ENCODE measurements around the gene ABCC3.

ABCC3 gene

DNA sequence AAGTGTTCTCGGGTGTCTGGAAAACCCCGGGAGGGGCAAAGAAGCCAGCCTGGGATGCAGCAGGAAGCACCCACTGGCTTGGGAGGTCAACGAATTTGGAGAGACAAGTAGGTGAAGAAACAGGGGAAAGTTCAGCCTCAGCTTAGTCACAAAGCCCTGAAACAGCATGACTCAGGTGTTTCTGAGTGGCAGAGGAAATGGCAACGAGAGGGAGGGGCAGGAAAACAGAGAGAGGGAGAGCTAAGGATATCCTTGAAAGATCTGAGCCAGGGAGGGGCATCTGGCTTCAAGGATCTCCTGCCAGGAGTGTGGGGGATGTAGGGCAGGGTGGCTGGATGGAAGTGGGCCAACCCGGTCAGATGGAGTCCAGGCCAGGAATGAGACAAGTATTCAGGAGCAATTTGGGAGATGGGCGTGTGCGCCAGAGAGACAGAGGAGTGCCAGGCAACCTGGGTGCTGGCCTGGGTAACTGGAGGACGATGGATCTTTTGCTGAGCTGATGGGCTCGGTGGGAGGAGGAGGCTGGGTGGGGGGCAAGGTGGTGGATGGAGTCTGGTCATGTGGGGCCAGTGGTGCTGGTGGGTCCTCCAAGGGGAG is 27.2 kb downstream of the ABCC3 start:
- peak; percentile 72 to 85 for DNase-seq (ENCODE audit: low read depth in 1 of 2, low spot score in 1 of 2)
- in situ Hi-C loops (cut with HindIII; ENCODE audit: low pct_unique_long_range_greater_than_20kb, low sequenced_read_pairs): no loop called here
- no peak for TF ChIP-seq JUND (IDR thresholded peaks at IDR 0.05; ENCODE audit: low read depth)

DNA sequence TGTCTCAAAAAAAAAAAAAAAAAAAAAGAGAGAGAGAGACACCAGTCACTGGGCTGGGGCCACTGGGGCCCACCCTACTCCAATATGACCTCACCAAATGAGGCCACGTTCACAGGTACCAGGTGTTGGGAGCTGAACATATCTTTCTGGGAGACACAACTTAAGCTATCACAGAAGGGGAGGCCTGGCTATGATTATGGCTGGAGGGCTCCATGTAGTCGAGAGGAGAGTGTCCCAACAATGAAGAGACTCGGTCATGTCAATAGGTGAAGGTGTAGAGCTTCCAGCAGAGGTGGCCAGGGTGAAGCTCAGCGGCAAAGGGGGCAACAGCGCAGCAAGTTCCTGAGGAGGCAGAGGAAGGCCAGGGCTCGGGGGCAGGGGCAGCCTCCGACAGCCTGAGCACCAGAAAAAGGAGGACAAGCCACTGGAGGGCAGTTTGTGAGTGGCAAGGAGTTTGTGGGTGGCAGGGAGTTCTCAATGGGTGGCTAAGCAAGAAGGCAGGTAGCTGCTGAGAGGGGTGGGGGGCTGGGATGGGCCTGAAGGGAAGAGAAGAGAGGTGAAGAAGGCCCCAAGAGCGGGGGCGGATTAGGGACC is 28.0 kb downstream of the ABCC3 start:
- DNase-seq (ENCODE audit: low read depth in 1 of 2, low spot score in 1 of 2): no peak
- TF ChIP-seq JUND (IDR thresholded peaks at IDR 0.05; ENCODE audit: low read depth): no peak
- in situ Hi-C loops (cut with HindIII; ENCODE audit: low pct_unique_long_range_greater_than_20kb, low sequenced_read_pairs): no loop called here

DNA sequence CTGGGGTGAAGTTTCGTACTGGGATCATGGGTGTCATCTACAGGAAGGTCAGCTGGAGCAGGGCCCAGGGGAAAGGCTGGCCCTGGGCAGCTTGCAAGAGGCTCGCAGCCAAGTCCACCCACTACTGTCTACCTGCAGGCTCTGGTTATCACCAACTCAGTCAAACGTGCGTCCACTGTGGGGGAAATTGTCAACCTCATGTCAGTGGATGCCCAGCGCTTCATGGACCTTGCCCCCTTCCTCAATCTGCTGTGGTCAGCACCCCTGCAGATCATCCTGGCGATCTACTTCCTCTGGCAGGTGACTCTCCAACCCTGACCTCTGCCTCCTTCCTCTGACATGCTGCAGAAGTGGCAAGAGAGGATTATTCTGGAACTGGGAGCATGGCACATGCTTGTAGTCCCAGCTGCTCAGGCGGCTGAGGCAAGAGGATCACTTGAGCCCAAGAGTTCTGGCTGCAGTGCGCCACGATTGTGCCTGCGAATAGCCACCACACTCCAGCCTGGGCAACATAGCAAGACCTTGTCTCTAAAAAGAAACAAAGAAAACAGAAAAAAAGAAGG is 29.2 kb downstream of the ABCC3 start:
- in situ Hi-C loops (cut with HindIII; ENCODE audit: low pct_unique_long_range_greater_than_20kb, low sequenced_read_pairs): no loop called here
- no peak for TF ChIP-seq JUND (IDR thresholded peaks at IDR 0.05; ENCODE audit: low read depth)
- no peak for DNase-seq (ENCODE audit: low read depth in 1 of 2, low spot score in 1 of 2)

DNA sequence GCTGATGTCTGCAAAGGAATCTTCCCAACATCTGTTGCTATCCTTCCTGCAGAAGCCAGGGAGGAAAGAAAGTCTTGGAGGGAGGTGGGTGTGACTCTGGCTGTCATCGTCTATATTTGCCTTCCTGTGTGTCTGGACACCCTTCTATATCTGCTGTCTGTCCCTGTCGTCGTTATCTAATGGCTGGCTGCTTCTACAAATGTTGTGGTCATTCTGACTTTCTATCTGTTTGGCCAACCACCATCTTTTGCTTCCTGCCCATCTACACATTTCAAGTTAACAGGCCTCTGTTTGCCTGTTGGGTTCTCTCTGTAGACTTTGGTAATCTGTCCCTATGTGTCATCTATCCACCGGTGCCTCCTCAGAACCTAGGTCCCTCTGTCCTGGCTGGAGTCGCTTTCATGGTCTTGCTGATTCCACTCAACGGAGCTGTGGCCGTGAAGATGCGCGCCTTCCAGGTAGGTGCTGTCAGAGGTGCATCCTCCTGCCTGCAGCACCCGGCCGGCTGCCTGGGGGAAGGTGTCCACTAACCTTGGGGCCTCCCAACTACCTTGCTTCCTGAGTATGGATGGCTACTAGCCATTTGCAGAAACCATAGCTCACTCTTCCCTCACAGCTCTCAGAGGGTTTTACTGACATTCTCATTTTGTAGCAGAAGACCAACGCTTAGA is 30.2 kb downstream of the ABCC3 start:
- in situ Hi-C loops (cut with HindIII; ENCODE audit: low pct_unique_long_range_greater_than_20kb, low sequenced_read_pairs): no loop called here
- TF ChIP-seq JUND (IDR thresholded peaks at IDR 0.05; ENCODE audit: low read depth): no peak
- no peak for DNase-seq (ENCODE audit: low read depth in 1 of 2, low spot score in 1 of 2)

DNA sequence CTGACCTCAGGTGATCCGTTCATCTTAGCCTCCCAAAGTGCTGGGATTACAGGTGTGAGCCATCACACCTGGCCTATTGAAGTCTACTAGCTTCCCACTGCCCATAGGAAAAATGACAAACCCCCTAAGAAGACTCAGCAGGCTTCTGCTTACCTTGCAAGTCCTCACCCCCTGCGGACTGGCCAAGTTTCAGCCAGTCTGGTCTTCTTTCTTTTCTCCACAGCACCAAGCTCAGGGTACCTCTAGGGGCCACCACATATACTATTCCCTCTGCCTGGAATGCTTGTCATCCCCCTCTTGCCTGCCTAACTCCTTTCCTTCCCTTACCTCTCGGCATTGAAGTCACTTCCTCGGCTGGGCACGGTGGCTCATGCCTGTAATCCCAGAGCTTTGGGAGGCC is 31.2 kb downstream of the ABCC3 start:
- in situ Hi-C loops (cut with HindIII; ENCODE audit: low pct_unique_long_range_greater_than_20kb, low sequenced_read_pairs): no loop called here
- DNase-seq (ENCODE audit: low read depth in 1 of 2, low spot score in 1 of 2): no peak
- TF ChIP-seq JUND (IDR thresholded peaks at IDR 0.05; ENCODE audit: low read depth): no peak

DNA sequence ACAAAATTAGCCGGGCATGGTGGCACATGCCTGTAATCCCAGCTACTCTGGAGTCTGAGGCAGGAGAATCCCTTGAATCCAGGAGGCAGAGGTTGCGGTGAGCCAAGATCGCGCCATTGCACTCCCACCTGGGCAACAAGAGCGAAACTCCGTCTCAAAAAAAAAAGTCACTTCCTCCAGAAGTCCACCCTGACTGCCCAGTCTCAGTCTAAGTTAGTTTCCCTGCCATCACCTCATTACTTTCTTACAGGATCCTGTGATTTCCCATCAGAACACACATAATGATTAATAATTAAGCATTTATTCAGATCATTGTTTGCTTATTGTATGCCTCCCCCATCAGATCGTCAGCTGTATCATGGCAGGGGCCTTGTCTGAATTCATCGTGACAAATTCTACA is 31.6 kb downstream of the ABCC3 start:
- no peak for DNase-seq (ENCODE audit: low read depth in 1 of 2, low spot score in 1 of 2)
- no peak for TF ChIP-seq JUND (IDR thresholded peaks at IDR 0.05; ENCODE audit: low read depth)
- in situ Hi-C loops (cut with HindIII; ENCODE audit: low pct_unique_long_range_greater_than_20kb, low sequenced_read_pairs): no loop called here

DNA sequence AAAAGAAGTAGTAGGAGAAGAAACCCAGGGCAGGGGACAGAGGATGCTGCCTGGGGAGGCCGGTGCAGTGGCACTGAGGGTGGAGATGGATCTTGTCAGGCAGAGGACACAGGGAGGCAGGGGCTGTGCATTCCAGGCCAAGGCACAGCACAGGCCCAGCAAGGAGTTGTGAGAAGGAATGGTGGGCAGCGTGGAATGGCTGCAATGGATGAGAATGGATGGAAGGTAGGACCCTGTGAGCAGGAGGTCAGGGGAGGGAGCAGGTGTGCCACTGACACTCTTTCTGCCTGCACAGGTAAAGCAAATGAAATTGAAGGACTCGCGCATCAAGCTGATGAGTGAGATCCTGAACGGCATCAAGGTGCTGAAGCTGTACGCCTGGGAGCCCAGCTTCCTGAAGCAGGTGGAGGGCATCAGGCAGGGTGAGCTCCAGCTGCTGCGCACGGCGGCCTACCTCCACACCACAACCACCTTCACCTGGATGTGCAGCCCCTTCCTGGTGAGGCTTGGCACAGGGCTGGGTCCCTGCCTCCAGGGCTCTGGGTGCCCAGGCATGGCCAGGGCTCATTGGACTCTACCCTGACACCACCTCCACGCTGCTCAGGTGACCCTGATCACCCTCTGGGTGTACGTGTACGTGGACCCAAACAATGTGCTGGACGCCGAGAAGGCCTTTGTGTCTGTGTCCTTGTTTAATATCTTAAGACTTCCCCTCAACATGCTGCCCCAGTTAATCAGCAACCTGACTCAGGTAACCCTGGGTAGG is 32.8 kb downstream of the ABCC3 start:
- no peak for TF ChIP-seq JUND (IDR thresholded peaks at IDR 0.05; ENCODE audit: low read depth)
- no peak for DNase-seq (ENCODE audit: low read depth in 1 of 2, low spot score in 1 of 2)
- in situ Hi-C loops (cut with HindIII; ENCODE audit: low pct_unique_long_range_greater_than_20kb, low sequenced_read_pairs): no loop called here

DNA sequence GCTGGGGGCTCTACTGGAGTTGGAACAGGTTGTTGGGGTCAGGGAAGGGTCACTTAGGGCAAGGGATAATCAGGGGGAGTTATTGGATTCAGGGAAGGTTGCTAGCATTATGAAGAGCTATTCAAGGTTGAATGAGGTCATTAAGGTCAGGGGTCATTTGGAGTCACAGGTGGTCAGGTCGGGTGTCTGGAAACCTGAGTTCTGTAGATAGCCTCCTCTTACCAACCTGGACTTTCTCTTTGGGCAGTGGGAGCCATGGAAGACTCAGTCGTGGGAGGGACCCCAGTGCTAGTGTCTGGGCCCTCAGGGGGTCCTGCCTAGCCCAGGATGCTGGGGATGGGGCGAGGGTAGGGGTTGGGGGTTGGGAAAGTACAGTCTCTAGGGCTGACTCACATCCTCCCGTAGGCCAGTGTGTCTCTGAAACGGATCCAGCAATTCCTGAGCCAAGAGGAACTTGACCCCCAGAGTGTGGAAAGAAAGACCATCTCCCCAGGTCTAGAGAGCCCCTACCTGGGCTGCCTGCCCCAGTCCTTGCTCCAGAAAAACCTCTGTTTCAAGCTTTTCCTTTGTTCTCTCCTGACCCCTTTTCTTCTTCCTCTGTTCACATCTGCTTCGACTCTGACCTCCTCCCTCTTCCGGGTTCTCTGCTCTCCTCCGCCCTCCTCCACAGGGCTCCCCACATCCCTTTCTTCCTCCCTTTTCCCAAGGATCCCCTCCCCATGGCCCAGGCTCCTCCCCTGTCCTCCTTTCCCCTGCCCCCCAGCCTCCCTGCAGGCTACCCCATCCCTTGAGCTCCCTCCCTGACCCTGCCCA is 33.5 kb downstream of the ABCC3 start:
- no peak for DNase-seq (ENCODE audit: low read depth in 1 of 2, low spot score in 1 of 2)
- no peak for TF ChIP-seq JUND (IDR thresholded peaks at IDR 0.05; ENCODE audit: low read depth)
- in situ Hi-C loops (cut with HindIII; ENCODE audit: low pct_unique_long_range_greater_than_20kb, low sequenced_read_pairs): no loop called here

DNA sequence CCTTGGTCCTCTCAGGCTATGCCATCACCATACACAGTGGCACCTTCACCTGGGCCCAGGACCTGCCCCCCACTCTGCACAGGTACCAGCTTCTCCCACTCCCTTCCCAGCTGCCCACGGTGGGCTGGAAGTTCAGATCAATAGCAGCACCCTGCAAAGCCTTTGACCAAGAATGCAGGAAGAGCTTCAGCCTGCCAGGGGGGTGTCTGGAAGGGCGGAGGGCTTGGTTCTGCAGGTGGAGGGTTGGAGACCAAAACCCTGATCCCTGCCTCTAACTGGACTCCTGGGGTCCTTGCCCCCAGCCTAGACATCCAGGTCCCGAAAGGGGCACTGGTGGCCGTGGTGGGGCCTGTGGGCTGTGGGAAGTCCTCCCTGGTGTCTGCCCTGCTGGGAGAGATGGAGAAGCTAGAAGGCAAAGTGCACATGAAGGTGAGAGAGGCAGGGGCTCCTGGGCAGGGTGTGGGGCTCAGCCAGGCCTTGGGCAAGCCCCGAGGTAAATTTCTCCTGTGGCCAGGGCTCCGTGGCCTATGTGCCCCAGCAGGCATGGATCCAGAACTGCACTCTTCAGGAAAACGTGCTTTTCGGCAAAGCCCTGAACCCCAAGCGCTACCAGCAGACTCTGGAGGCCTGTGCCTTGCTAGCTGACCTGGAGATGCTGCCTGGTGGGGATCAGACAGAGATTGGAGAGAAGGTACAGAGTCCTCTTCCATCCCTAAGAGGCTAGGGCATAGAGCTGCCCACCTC is 34.3 kb downstream of the ABCC3 start:
- in situ Hi-C loops (cut with HindIII; ENCODE audit: low pct_unique_long_range_greater_than_20kb, low sequenced_read_pairs): no loop called here
- no peak for TF ChIP-seq JUND (IDR thresholded peaks at IDR 0.05; ENCODE audit: low read depth)
- no peak for DNase-seq (ENCODE audit: low read depth in 1 of 2, low spot score in 1 of 2)

DNA sequence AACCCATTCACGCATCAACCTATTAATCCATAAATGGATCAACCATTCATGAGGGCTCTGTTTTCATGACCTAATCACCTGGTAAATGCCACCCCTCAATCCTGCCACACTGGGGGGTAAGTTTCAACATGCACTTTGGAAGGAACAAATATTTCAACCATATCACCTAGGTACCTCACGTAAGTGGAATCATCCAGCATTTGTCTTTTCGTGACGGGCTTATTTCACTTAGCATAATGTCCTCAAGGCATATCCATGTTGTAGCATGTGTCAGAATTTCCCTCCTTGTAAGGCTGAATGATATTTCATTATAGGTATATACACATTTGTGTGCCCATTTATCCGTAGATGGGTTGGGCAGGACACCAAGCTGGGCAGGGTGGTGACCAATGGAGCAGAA is 37.4 kb downstream of the ABCC3 start:
- in situ Hi-C loops (cut with HindIII; ENCODE audit: low pct_unique_long_range_greater_than_20kb, low sequenced_read_pairs): no loop called here
- no peak for TF ChIP-seq JUND (IDR thresholded peaks at IDR 0.05; ENCODE audit: low read depth)
- DNase-seq (ENCODE audit: low read depth in 1 of 2, low spot score in 1 of 2): no peak

DNA sequence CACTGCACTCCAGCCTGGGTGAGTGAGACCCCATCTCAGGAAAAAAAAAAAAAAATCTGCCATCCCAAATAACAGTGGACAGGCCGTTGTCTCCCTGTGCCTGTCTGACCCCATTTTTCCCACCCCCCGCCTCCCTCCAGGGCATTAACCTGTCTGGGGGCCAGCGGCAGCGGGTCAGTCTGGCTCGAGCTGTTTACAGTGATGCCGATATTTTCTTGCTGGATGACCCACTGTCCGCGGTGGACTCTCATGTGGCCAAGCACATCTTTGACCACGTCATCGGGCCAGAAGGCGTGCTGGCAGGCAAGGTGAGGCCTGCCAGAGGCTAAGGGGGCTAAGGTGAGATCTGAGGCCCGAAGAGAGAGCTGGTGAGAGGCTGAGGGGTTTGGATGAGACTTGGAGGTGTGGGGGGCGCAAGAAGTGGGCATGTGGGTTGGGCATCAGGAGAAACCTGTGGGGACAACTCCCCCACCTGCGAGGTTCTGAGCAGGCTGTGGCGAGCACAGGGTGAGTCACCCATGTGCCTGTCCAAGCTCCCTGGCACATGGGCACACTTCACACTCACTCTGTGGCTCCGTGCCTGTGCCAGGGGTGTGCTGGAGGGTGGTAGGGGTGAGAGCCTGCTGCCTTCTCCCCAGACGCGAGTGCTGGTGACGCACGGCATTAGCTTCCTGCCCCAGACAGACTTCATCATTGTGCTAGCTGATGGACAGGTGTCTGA is 38.3 kb downstream of the ABCC3 start:
- in situ Hi-C loops (cut with HindIII; ENCODE audit: low pct_unique_long_range_greater_than_20kb, low sequenced_read_pairs): no loop called here
- no peak for DNase-seq (ENCODE audit: low read depth in 1 of 2, low spot score in 1 of 2)
- TF ChIP-seq JUND (IDR thresholded peaks at IDR 0.05; ENCODE audit: low read depth): no peak
